Measurements from ENCODE around the gene DENND1A. TPM values are rescaled to one million over a fixed set of nuclear protein-coding genes. Genes with fewer than 3 reads are reported as not detected.
"Not testable (repeated sequence)": the region's sequence is repeated elsewhere in the genome, so short reads cannot be mapped to it uniquely, and the experiment has no call there.

The DENND1A gene
- total RNA-seq, 1 donor from 2014 or later, result 23.0 TPM

- Histone ChIP-seq H3K4me3 (no peak overlapping the region), H3K27ac (no peak overlapping the region), H3K4me1 (no peaks in the 10 kb centered on the region), H3K9me3 (no peaks in the 10 kb centered on the region), H3K27me3 (ENCODE audit: low read depth) (peaks cover 15% of the 10 kb centered on the region), H3K36me3 (no peaks in the 10 kb centered on the region)
- TF ChIP-seq CTCF (IDR thresholded peaks at IDR 0.05), result no peak
- intact Hi-C loops (cut with DNase I), result no loop called here
- DNase-seq, result no peak
- no peak for ATAC-seq
Observed at GRCh38 chr9:123945532-123945931, 15.6 kb upstream of the DENND1A start.

DNA sequence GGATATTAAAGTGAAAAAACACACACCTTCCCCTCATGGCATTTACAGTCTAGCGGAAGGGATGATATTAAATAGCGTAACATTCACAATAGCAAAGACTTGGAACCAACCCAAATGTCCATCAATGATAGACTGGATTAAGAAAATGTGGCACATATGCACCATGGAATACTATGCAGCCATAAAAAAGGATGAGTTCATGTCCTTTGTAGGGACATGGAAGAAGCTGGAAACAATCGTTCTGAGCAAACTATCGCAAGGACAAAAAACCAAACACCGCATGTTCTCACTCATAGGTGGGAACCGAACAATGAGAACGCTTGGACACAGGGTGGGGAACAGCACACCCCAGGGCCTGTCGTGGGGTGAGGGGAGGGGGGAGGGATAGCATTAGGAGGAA lies 14.5 kb upstream of the DENND1A start:
- H3K27ac ChIP-seq; intact Hi-C loops (cut with DNase I); H3K4me1 ChIP-seq; H3K9me3 ChIP-seq; DNase-seq; H3K36me3 ChIP-seq; ATAC-seq; H3K4me3 ChIP-seq: not testable (repeated sequence)
- peaks cover 15% of the 10 kb centered on the region for H3K27me3 ChIP-seq (ENCODE audit: low read depth)

- no peak for ATAC-seq
- Histone ChIP-seq H3K4me3 (no peak overlapping the region), H3K36me3 (no peaks in the 10 kb centered on the region), H3K27me3 (ENCODE audit: low read depth) (peaks cover 15% of the 10 kb centered on the region), H3K9me3 (no peaks in the 10 kb centered on the region), H3K27ac (no peak overlapping the region), H3K4me1 (no peaks in the 10 kb centered on the region)
- intact Hi-C loops (cut with DNase I), result no loop called here
- no peak for DNase-seq
- TF ChIP-seq CTCF (IDR thresholded peaks at IDR 0.05), result no peak
Observed at GRCh38 chr9:123943671-123944070, 13.7 kb upstream of the DENND1A start.

DNA sequence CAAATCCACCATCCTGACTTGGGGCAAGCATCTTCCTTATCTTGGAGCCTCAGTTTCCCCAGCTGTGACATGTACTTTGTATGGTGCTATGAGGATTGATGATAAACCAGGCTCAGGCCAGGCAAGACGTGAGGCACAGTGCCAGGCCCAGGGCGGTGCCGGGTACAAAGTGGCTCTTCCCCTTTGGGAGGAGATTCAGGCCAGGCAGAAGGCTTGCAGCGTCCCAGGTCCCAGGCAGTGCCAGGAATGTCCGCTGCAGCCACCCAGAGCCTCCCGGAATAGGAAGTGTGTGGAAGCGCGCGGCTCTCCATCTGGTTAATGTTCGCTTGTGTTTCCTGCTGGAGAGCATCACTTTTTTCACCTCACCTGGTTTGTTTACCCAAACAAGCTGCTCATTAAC lies 12.6 kb upstream of the DENND1A start:
- no peak overlapping the region for H3K4me3 ChIP-seq
- peaks cover 15% of the 10 kb centered on the region for H3K27me3 ChIP-seq (ENCODE audit: low read depth)
- H3K9me3 ChIP-seq, result no peaks in the 10 kb centered on the region
- ATAC-seq (no peak), DNase-seq (no peak)
- H3K36me3 ChIP-seq, result no peaks in the 10 kb centered on the region
- intact Hi-C loops (cut with DNase I), result no loop called here
- no peak for TF ChIP-seq CTCF (IDR thresholded peaks at IDR 0.05)
- H3K4me1 ChIP-seq, result no peaks in the 10 kb centered on the region
- H3K27ac ChIP-seq, result no peak overlapping the region

DNA sequence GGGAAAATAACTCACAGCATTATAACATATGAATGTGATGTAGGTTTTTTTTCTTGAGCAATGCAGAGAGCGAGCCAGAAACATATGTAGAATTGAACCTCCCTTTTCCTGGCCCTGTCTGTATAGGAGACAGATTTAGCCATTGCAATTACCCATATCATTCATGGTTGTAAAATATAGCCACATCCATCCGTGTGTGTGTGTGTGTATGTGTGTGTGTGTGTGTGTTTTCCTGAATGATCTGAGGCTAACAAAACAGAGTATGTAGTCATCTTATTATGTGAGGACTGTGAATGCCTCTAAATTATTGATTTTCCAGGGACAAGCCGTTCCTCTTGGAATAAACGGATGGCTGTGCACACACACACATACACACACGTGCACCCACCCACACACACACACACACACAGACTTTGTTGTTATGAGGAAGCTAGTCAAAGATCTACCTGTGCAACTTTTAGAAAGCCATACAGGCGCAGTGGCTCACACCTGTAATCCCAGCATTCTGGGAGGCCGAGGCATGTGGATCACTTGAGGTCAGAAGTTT lies 11.7 kb upstream of the DENND1A start:
- H3K27me3 ChIP-seq (ENCODE audit: low read depth), result peaks cover 22% of the 10 kb centered on the region
- intact Hi-C loops (cut with DNase I), result no loop called here
- no peaks in the 10 kb centered on the region for H3K36me3 ChIP-seq
- H3K4me1 ChIP-seq, result no peaks in the 10 kb centered on the region
- TF ChIP-seq CTCF (IDR thresholded peaks at IDR 0.05), result no peak
- DNase-seq, result no peak
- H3K9me3 ChIP-seq, result no peaks in the 10 kb centered on the region
- H3K4me3 ChIP-seq, result no peak overlapping the region
- H3K27ac ChIP-seq, result no peak overlapping the region
- no peak for ATAC-seq

DNA sequence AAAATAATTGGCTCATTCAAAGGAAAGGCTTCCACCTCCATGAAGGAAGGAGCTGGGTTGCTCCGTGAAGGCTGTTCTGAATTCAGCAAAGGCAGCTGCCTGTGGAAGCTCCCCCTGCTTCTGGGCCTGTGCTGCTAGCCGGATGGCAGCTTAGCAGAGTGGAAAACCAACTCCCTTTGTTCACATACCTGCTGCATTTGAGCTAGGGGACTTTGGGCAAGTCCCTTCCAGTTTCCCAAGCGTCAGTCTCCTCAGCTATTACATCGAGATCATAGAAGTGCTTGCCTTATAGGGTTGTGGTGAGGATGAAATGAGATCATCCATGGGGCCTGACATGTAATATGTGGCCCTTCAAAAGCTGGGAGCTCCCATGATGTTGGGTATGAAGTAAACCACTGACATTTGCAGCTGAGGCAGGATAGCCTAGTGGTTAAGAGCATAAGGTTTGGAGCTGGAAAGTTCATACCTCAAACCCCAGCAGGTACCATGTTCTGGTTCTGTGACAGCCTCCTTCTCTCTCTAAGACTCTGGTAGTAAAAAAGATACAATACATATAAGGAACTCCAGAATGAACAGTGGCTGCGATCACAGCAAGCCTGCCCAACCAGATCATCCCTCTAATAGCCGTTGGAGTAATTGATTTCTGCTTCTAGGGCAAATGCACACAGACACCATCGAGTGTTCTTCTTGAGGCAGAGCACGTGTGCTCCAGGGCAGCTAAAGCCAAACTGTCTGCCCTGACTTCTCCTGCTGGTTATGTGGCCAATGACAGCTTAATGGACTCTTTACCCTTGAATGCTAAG lies 11.0 kb upstream of the DENND1A start:
- peaks cover 22% of the 10 kb centered on the region for H3K27me3 ChIP-seq (ENCODE audit: low read depth)
- no peaks in the 10 kb centered on the region for H3K36me3 ChIP-seq
- DNase-seq (no peak), ATAC-seq (no peak)
- intact Hi-C loops (cut with DNase I), result no loop called here
- H3K9me3 ChIP-seq, result no peaks in the 10 kb centered on the region
- H3K4me3 ChIP-seq, result no peak overlapping the region
- H3K4me1 ChIP-seq, result no peaks in the 10 kb centered on the region
- TF ChIP-seq CTCF (IDR thresholded peaks at IDR 0.05), result no peak
- no peak overlapping the region for H3K27ac ChIP-seq

Measured in lower lobe of right lung (tissue), 2 donors.